Activated T-cell treated with anti-CD3 and anti-CD28 coated beads for 4 hours (primary cell): ENCODE measurements around the gene CDK17.

Experiments used
- DNase-seq: peaks from one replicate; pipeline ENCODE4 v3.0.0-alpha.2; 2020

The CDK17 gene

DNA sequence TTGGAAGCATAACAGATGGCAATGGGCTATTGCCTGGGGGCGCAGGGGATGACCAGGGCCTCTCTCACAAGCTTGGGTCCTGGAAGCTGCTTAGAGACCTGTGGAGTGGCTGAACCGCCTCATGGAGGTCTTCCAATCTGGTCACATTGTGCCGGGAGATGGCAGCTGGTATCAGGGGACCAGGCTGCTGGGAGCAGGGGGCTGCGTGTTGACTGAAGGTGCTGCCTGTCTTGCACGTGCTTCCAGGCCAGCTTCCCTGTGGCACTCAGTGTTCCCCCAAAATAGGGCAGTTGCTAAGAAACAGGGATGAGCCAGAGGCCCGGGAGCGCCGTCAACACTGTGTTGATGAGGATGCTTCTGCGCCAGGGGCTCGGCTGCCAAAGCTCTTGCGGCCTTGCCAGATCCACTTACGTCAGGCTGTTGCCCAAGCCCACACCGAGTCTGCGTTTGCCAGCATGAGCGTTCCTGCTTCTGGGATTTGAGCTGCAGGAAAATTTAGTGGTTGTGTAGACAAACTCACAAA is 166.2 kb downstream of the CDK17 start:
- no peak for DNase-seq

DNA sequence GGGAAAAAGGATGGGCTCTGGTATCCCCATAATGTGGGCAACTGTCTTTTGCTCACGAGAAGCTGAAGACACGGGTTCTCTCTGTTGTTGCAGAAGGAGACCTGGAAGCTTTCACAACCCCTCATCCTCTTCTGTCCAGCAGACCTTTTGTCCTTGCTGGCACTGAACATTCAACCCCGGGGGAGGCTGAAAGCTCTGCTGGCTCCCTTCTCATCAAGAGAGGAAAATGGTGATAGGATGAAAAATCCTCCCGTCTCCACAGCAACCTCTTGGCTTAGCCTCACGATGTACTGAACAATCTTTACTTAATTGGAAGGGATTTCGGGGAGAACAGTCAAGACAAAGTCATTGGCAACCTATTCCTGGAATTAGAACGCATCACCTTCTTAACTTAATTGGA is 167.1 kb downstream of the CDK17 start:
- no peak for DNase-seq

DNA sequence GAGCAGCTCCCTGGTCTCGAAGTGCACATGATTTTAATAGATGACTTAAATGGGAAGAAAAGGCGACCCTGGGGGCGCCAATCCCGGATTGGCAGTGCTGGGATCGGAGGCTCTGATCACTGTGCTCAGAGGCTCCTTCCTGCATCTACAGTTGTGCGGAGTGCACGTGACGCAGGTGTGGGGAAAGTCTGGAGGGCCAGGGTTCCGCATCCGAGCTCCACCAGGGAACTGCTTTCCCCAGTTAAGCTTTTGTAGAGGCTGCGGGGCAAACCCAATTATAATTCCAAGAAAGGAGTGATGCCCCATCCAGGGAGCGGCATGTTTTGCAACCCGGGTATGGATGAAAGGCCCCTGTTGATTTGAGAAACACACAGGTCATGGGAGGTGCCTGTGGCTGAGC is 169.6 kb downstream of the CDK17 start:
- no peak for DNase-seq

DNA sequence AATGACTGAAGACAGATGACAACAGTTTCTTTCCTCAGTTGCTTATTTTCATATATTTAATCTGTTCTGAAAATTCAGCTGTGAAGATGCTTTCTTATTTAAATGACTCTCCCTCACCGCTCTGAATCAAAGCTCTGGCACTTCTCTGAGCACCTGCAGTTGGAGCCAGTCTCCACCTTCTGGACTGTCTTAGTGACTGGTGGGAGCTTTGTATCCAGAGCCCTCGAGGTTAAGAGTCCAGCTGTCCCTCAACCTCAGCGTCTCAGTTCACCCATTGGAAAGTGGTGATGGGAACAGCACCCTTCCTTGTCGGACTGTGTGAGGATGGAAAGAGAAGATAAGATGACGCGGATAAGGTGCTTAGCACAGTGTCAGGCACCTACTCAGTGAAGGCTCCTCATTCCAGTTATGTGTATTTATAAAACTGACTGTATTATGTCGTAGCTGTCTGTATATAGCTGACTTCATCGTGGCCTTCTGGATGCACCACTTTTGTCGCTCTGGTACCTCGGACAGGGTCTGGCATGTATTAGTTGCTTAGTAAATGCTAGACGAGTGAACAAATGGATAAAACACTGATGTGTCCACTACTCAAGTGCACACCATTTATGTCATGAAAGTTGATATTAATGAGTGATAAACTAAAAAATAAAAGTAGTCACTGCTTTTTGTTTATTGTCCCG is 171.5 kb downstream of the CDK17 start:
- DNase-seq, result no peak
